Occipital lobe (tissue), 2 donors: ENCODE data around the gene RABL6. TPM values are rescaled to one million over a fixed set of nuclear protein-coding genes. Genes with fewer than 3 reads are reported as not detected.
"Not testable (repeated sequence)": the region's sequence is repeated elsewhere in the genome, so short reads cannot be mapped to it uniquely, and the experiment has no call there.

Source experiments
- DNase-seq: peaks from one replicate; lab custom pipeline; 2025; lab: John Stamatoyannopoulos, UW
- total RNA-seq: library from RNA; depleted of rRNA; stranded (reverse); fragments of >200 nt; gene quantifications from one replicate; pipeline ENCODE4 v1.2.3, GENCODE V29; 2014

RABL6 gene
- total RNA-seq, 1 donor from 2014 or later: 38.2 TPM

GRCh38 chr9:136776947-136777346 is 30.8 kb upstream of the RABL6 start:
- no peak for DNase-seq

- no peak for DNase-seq
These were observed 30.4 kb upstream of the RABL6 start for GRCh38 chr9:136777359-136777758.

- DNase-seq: no peak
These were observed 27.9 kb upstream of the RABL6 start for GRCh38 chr9:136779808-136780207.

DNA sequence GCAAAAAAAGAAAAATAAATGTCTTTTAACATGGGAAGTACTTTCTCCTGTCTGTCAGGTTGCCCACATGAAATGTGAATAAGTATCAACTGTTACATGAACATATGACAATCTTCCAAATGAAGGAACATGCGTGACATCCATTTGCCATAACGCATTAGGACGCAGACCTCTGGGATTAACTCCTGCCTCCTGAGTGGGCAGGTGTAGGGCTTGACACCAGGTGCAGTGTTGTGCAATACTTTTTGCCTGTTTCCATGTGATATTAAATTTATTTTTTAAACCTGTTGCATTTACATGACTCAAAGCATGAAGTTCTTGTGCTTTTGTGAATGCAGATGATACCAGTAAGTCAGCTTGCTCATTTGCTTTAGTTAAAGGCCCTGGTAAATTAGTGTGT is 25.3 kb upstream of the RABL6 start:
- no peak for DNase-seq

- no peak for DNase-seq
These were observed 23.3 kb upstream of the RABL6 start for GRCh38 chr9:136784249-136784996.

DNA sequence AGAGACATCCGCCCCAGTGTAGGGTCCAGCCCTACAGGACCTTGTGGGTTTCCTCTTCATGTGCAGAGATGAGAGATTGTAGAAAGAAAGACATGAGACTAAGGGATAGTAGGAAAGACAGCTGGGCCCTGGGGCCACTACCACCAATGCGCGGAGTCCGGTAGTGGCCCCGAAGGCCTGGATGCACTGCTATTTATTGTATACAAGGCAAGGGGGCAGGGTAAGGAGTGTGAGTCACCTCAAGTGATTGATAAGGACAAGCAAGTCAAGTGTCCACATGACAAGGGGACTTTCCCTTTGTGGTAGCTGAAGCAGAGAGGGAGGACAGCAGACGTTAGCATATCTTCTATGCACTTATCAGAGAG is 22.8 kb upstream of the RABL6 start:
- no peak for DNase-seq

GRCh38 chr9:136785565-136786355 is 22.0 kb upstream of the RABL6 start:
- DNase-seq: not testable (repeated sequence)

GRCh38 chr9:136786451-136786850 is 21.3 kb upstream of the RABL6 start:
- DNase-seq: no peak

DNA sequence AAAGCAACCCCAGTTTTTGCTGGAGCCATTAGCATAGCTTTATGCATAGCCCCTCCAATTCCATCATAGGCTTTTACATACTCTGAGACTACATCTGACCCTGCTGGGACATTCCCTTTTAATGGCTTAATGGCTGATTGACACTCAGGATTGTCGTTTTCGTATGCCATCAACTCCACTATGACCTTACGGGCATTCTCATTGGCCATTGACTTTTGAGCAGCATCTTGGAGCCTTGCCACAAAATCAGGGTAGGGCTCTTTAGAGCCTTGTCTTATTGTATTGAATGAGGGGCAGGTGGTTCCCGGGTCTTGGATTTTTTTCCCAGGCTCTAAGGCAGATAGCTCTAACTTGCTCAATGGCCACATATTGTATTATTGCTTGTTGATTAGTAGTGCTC is 20.8 kb upstream of the RABL6 start:
- DNase-seq: not testable (repeated sequence)

DNA sequence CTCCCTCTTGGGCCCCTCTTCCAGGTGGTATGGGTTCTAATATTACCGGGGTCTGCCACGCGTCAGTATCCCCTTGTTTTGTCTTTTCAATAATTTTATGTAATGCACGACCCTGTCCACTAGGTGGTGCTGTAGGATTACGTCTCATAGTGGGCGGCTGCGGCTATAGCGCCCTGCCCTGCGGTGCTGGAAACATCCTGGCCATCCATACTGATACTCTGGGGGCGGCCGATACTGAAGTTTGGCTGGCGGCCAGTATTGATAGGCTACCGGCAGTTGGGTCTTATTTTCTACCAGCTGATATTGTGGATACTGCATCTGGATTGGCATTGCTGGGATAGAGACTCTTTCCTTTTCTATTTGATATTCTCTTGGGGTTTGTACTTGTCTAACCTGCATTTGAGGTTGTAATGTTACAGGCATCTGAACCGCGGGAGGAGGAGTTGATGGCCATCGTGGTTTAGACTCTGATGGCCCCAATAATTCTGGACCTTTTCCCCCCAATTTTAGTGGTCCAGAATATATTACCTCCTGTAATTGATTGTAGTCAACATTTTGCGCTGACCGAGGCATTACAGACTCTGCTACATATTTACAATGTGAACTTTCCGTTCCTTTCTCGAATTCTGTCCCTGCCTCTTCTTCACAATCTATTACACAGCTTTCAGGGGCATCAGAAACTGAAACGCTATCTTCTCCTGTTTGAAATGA is 19.9 kb upstream of the RABL6 start:
- no peak for DNase-seq

DNA sequence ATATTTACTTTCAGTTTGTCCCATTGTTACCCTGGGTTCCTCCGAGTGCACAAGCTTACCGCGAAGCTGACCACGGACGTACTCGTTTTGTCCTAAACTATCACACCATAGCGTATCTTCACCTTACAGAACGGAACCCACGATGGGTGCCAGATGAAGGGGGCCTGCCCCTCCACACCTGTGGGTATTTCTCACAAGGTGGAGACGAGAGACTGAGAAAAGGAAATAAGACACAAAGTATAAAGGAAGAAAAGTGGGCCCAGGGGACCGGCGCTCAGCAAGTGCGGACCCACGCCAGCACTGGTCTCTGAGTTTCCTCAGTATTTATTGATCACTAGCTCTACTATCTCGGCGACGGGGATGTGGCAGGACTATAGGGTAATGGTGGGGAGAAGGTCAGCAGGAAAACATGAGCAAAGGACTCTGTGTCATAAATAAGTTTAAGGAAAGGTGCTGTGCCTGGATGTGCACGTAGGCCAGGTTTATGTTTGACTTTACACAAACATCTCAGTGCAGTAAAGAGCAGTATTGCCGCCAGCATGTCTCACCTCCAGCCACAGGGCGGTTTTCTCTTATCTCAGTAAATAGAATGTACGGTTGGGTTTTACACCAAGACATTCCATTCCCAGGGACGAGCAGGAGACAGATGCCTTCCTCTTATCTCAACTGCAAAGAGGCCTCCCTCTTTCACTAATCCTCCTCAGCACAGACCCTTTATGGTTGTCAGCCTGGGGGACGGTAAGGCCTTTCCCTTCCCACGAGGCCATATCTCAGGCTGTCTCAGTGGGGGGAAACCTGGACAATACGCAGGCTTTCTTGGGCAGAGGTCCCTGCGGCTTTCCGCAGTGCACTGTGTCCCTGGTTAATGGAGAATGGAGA is 18.9 kb upstream of the RABL6 start:
- DNase-seq: not testable (repeated sequence)

DNA sequence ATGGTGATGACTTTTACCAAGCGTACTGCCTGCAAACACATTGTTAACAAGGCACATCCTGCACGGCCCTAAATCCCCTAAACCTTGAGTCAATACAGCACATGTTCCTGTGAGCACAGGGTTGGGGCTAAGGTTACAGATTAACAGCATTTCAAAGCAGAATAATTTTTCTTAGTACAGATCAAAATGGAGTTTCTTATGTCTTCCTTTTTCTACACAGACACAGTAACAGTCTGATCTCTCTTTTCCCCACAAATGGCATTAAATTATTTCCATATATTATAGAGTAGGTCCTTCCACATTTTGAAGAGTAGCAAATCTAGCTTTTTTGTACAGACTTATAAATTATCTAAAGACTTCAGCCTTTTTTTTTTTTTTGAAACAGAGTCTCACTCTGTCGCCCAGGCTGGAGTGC is 18.2 kb upstream of the RABL6 start:
- no peak for DNase-seq

DNA sequence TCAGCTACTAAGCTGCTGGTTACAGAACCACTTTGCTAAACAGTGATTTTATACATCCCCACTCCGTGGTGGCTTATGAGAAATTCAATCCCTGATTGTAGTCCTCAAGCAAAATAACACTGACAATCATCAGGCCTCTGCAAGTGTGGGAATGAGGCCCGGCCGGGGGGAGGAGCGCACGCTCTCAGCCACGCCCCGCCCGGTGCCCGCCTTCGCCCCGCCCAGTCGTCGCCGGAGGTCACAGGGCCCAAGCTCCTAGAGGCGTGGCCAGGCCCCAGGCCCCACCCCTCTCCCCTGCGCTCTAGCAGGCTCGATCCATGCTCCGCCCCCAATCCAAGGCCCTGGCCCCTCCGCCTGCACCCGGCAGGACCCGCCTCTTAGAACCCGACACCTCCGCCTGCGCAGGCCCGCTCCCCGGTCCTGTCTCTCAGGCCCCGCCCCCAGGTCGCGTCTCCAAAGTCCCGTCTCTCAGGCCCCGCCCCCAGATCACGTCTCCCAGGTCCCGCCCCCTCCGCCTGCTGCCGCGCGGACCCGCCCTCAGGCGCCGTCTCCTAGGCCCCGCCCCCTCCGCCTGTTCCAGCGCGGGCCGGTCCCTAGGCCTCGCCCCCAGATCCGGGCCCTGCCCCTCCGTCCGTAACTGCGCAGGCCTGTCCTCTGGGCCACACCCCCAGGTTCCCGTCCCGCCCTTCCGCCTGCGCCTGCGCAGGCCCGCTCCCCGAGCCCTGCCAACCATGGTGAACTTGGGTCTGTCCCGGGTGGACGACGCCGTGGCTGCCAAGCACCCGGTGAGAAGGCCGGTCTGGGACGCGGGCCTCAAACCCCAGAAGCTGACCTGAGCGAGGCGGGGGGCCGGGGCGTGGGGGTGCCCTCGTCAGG is 16.9 kb upstream of the RABL6 start, which contains the start of gene TMEM141:
Gene TMEM141 (plus strand): TSS at position 705 of the 876 bp plus-strand sequence. CDS start 27 bp downstream, at position 732.
- peak; percentile 100 for DNase-seq

GRCh38 chr9:136791516-136792276 is 16.1 kb upstream of the RABL6 start:
- DNase-seq: no peak

- no peak for DNase-seq
These were observed 15.2 kb upstream of the RABL6 start for GRCh38 chr9:136792321-136793085.

- no peak for DNase-seq
These were observed 14.4 kb upstream of the RABL6 start for GRCh38 chr9:136793086-136793946.

DNA sequence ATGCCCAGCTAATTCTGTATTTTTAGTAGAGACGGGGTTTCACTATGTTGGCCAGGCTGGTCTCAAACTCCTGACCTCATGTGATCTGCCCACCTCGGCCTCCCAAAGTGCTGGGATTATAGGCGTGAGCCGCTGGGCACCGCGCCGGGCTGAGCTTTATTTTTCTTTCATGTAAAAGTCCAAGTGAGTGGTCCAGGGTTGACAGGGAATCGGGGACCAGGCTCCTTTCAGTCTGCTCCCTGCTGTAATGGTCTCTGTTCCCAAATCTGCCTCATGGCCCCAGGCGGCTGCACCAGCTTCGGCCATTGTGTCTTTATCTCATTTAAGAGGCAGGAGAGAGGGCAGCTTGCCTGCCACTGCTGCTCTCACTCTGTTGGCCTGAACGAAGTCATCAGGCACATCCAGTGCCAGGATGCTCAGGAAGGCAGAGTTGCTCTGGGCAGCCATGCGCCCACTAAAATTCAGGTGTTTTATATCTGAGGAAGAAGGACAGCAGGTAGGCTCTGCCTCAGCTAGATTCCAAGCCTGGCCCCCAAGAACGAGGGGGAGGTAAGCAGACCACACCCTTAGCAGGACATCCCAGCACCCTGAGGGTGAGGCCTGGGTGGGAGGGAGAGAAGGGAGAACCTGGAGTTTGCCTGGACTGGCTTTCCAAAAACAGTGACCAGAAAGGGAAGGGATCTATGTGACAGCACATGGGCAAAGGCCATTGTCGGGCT is 13.3 kb upstream of the RABL6 start:
- DNase-seq: no peak
